H1 (cell line): ENCODE data around the gene TSC1. TPM values are rescaled to one million over a fixed set of nuclear protein-coding genes. Genes with fewer than 3 reads are reported as not detected.

Experiments
- CTCF ChIA-PET: fragments of 300-600 bp; sonication (Branson Sonifier 250); formaldehyde crosslinking; loops from one replicate; lab custom pipeline; 2021; ENCODE audit not compliant: partially characterized antibody; lab: Charles Lee
- POLR2A ChIA-PET: fragments of 300-600 bp; sonication (Branson Sonifier 250); formaldehyde crosslinking; loops from one replicate; lab custom pipeline; 2021; ENCODE audit warnings: inconsistent platforms; ENCODE audit not compliant: partially characterized antibody; lab: Charles Lee
- DNase-seq, 2 experiments: peaks; one replicate each; pipeline versions ENCODE4 v3.0.0 to v3.0.0-alpha.2; 2010 to 2022; ENCODE audit warnings: low spot score in 2 of 2, low read depth in 1 of 2, mixed read lengths in 1 of 2
- FAIRE-seq: peaks from 2 replicates; lab custom pipeline; 2011; peaks lifted over from hg19 to GRCh38; lab: Jason Lieb, UNC
- H2AFZ ChIP-seq: 2 replicates; pipeline ENCODE4 v1.8.1; 2012; ENCODE audit warnings: low read length, inconsistent platforms
- H2AK5ac ChIP-seq: 2 replicates; pipeline ENCODE4 v1.6.1; 2013; ENCODE audit warnings: low read depth, low read length
- H2BK120ac ChIP-seq: replicated peaks from 2 replicates; pipeline ENCODE3; 2013; ENCODE audit warnings: low read depth, low read length, inconsistent platforms
- H2BK12ac ChIP-seq: 2 replicates; pipeline ENCODE4 v1.6.1; 2013; ENCODE audit warnings: low read depth, low read length
- H2BK15ac ChIP-seq: 2 replicates; pipeline ENCODE4 v1.6.1; 2013; ENCODE audit warnings: low read length
- H2BK20ac ChIP-seq: 2 replicates; pipeline ENCODE4 v1.6.1; 2013; ENCODE audit warnings: low read length
- H2BK5ac ChIP-seq: 2 replicates; pipeline ENCODE4 v1.6.1; 2013; ENCODE audit warnings: low read depth, low read length
- H3K14ac ChIP-seq: 2 replicates; pipeline ENCODE4 v1.6.1; 2013; ENCODE audit warnings: inconsistent platforms; ENCODE audit not compliant: insufficient read length
- H3K18ac ChIP-seq: 2 replicates; pipeline ENCODE4 v1.6.1; 2013; ENCODE audit warnings: low read length; ENCODE audit errors: extremely low read depth
- H3K23ac ChIP-seq: 2 replicates; pipeline ENCODE4 v1.6.1; 2013; ENCODE audit warnings: inconsistent platforms; ENCODE audit not compliant: insufficient read length
- H3K23me2 ChIP-seq: 2 replicates; pipeline ENCODE4 v1.6.1; 2013; ENCODE audit warnings: low read depth, low read length
- H3K27ac ChIP-seq: 2 replicates; pipeline ENCODE4 v1.6.1; 2011; ENCODE audit warnings: low read depth, low read length, inconsistent platforms
- H3K27me3 ChIP-seq, 4 experiments: replicated peaks in 1 of 4; 1 replicate in 1 of 4; 2 replicates in 3 of 4; pipeline versions ENCODE4 v1.6.1 to v1.8.1; 2011 to 2013; ENCODE audit warnings: low read length in 3 of 4, mild to moderate bottlenecking in 3 of 4, inconsistent platforms in 2 of 4, mixed read lengths in 2 of 4, moderate library complexity in 1 of 4; ENCODE audit not compliant: control insufficient read depth in 3 of 4, insufficient read depth in 3 of 4; ENCODE audit errors: extremely low read depth in 1 of 4
- H3K36me3 ChIP-seq, 4 experiments: 2 replicates each; pipeline versions ENCODE4 v1.6.1 to v1.8.1; 2011 to 2013; ENCODE audit warnings: mild to moderate bottlenecking in 4 of 4, low read length in 3 of 4, moderate library complexity in 2 of 4, control low read depth in 1 of 4, inconsistent platforms in 1 of 4; ENCODE audit not compliant: insufficient read depth in 4 of 4, control insufficient read depth in 2 of 4
- H3K4ac ChIP-seq: replicated peaks from 2 replicates; pipeline ENCODE3; 2013; ENCODE audit warnings: low read length, low read depth, mixed read lengths, inconsistent platforms; ENCODE audit not compliant: insufficient read length
- H3K4me1 ChIP-seq, 4 experiments: replicated peaks in 1 of 4; 1 replicate in 1 of 4; 2 replicates in 3 of 4; pipeline versions ENCODE4 v1.6.1 to v1.8.1; 2011 to 2013; ENCODE audit warnings: low read length in 3 of 4, inconsistent platforms in 2 of 4, mixed read lengths in 1 of 4; ENCODE audit not compliant: insufficient read depth in 4 of 4, control insufficient read depth in 3 of 4
- H3K4me2 ChIP-seq, 2 experiments: 2 replicates each; pipeline versions ENCODE4 v1.6.1 to v1.8.1; 2011 to 2013; ENCODE audit warnings: low read depth in 2 of 2, low read length in 2 of 2, control low read depth in 1 of 2, inconsistent platforms in 1 of 2, mild to moderate bottlenecking in 1 of 2; ENCODE audit not compliant: insufficient read depth in 1 of 2
- H3K4me3 ChIP-seq, 4 experiments: fragments of 200-600, 300-600 bp in 1 of 4; sonication (generic), shearing (Covaris generic), sonication (Bioruptor Twin) in 1 of 4; 2 replicates each; pipeline versions ENCODE4 v1.5.1 to v1.8.1; 2011 to 2016; ENCODE audit warnings: low read length in 4 of 4, low read depth in 3 of 4, control low read depth in 2 of 4, inconsistent platforms in 2 of 4, mild to moderate bottlenecking in 2 of 4, mixed read lengths in 1 of 4, moderate library complexity in 1 of 4; ENCODE audit not compliant: insufficient read depth in 2 of 4; ENCODE audit errors: extremely low read depth in 1 of 4
- H3K56ac ChIP-seq: replicated peaks from 2 replicates; pipeline ENCODE3; 2013; ENCODE audit warnings: low read depth, mild to moderate bottlenecking, mixed read lengths, low read length, inconsistent platforms; ENCODE audit not compliant: insufficient read length
- H3K79me1 ChIP-seq: 2 replicates; pipeline ENCODE4 v1.6.1; 2013; ENCODE audit warnings: low read depth, low read length, control low read depth
- H3K79me2 ChIP-seq, 2 experiments: 2 replicates each; pipeline versions ENCODE4 v1.6.1 to v1.8.1; 2012 to 2013; ENCODE audit warnings: low read length in 2 of 2, mild to moderate bottlenecking in 2 of 2, inconsistent platforms in 1 of 2; ENCODE audit not compliant: insufficient read depth in 2 of 2, control insufficient read depth in 1 of 2
- H3K9ac ChIP-seq, 4 experiments: replicated peaks in 1 of 4; 1 replicate in 1 of 4; 2 replicates in 3 of 4; pipeline versions ENCODE4 v1.6.1 to v1.8.1; 2011 to 2013; ENCODE audit warnings: low read depth in 3 of 4, low read length in 3 of 4, control low read depth in 2 of 4, mild to moderate bottlenecking in 2 of 4, moderate library complexity in 2 of 4, inconsistent platforms in 1 of 4; ENCODE audit errors: extremely low read depth in 1 of 4
- H3K9me3 ChIP-seq, 2 experiments: 2 replicates each; pipeline versions ENCODE4 v1.6.1 to v1.8.1; 2012 to 2013; ENCODE audit warnings: mild to moderate bottlenecking in 2 of 2, moderate library complexity in 2 of 2, control low read depth in 1 of 2, inconsistent platforms in 1 of 2, low read depth in 1 of 2, low read length in 1 of 2, mixed read lengths in 1 of 2; ENCODE audit not compliant: insufficient read depth in 2 of 2
- H4K20me1 ChIP-seq, 2 experiments: replicated peaks in 1 of 2; 2 replicates each; pipeline versions ENCODE3 to v1.8.1; 2011 to 2013; ENCODE audit warnings: inconsistent platforms in 2 of 2, low read length in 2 of 2, mild to moderate bottlenecking in 1 of 2; ENCODE audit not compliant: insufficient read depth in 2 of 2, control insufficient read depth in 1 of 2
- H4K5ac ChIP-seq: 2 replicates; pipeline ENCODE4 v1.6.1; 2013; ENCODE audit warnings: low read length, low read depth, mixed read lengths, inconsistent platforms; ENCODE audit not compliant: insufficient read length
- H4K8ac ChIP-seq: 2 replicates; pipeline ENCODE4 v1.8.0; 2013; ENCODE audit warnings: mild to moderate bottlenecking, moderate library complexity, low read length, inconsistent platforms; ENCODE audit not compliant: insufficient read depth; ENCODE audit errors: extremely low read depth
- H4K91ac ChIP-seq: replicated peaks from 2 replicates; pipeline ENCODE3; 2013; ENCODE audit warnings: low read length, mixed read lengths, inconsistent platforms; ENCODE audit not compliant: insufficient read length
- BCL11A ChIP-seq, 2 experiments: IDR thresholded peaks; one replicate each; pipeline ENCODE4 v1.6.1; 2011; ENCODE audit warnings: low read depth in 2 of 2, low read length in 2 of 2, mild to moderate bottlenecking in 2 of 2
- CHD1 ChIP-seq: IDR thresholded peaks from 2 replicates; pipeline ENCODE4 v1.6.1; 2012; ENCODE audit warnings: low read depth, low read length, improper control_type of control experiment
- KDM5A ChIP-seq: fragments of 200-600 bp; IDR thresholded peaks from 2 replicates; pipeline ENCODE4 v1.7.1; 2012; ENCODE audit warnings: mild to moderate bottlenecking, low read length, inconsistent platforms, mixed read lengths
- POLR2A ChIP-seq, 2 experiments: IDR thresholded peaks; 1 replicate in 1 of 2; 2 replicates in 1 of 2; pipeline ENCODE4 v1.6.1; 2011; ENCODE audit warnings: low read depth in 2 of 2, low read length in 2 of 2, mild to moderate bottlenecking in 2 of 2; ENCODE audit errors: control extremely low read depth in 1 of 2
- SAP30 ChIP-seq: fragments of 300-600 bp; sonication (generic); IDR thresholded peaks from 2 replicates; pipeline ENCODE4 v1.7.1; 2012; ENCODE audit warnings: low read length, moderate library complexity, mild to moderate bottlenecking, inconsistent platforms; ENCODE audit not compliant: insufficient read depth, insufficient replicate concordance
- TBP ChIP-seq: IDR thresholded peaks from 2 replicates; pipeline ENCODE4 v1.6.1; 2011; ENCODE audit warnings: low read depth, low read length, improper control_type of control experiment
- WGBS, 2 experiments: shearing (Covaris generic) in 1 of 2; methylation state at CpG; one replicate each; pipeline versions ENCODE4 v1.1.6 to v1.1.7; 2013 to 2015; ENCODE audit warnings: low lambda C conversion rate in 2 of 2, mixed read lengths in 2 of 2, inconsistent platforms in 1 of 2, low coverage in 1 of 2, missing lambda C conversion rate in 1 of 2; ENCODE audit not compliant: insufficient replicate concordance in 2 of 2, insufficient coverage in 1 of 2, insufficient read length in 1 of 2; ENCODE audit errors: extremely low coverage in 1 of 2, missing lambda C conversion rate in 1 of 2; 5-methylcytosine and 5-hydroxymethylcytosine counted together
- polyA plus RNA-seq, 7 experiments: library from polyadenylated mRNA; depleted of rRNA in 3 of 7; stranded (reverse) in 5 of 7; unstranded in 2 of 7; fragments of >200 nt in 5 of 7; fragments of 200-250 nt in 2 of 7; gene quantifications; 1 replicate in 5 of 7; 2 replicates in 1 of 7; 4 replicates in 1 of 7; pipeline versions ENCODE4 v1.2.1 to v1.2.3, GENCODE V29; 2011 to 2013; ENCODE audit warnings: missing spikeins in 2 of 7, mixed read lengths in 2 of 7
- total RNA-seq: library from RNA; stranded (reverse); fragmentation: NEBNext Ultra II Directional; extraction: Animal tissue kit (Norgen Biotek cat#: 25700); gene quantifications from 2 replicates; pipeline ENCODE4 v1.2.1, GENCODE V29; 2021

TSC1 gene
- total and polyA plus RNA-seq, 2 of the 8 experiments (the other 6 are each of a cell fraction or from before 2014, with no cell fraction given) = 37.2 to 46.0 TPM

DNA sequence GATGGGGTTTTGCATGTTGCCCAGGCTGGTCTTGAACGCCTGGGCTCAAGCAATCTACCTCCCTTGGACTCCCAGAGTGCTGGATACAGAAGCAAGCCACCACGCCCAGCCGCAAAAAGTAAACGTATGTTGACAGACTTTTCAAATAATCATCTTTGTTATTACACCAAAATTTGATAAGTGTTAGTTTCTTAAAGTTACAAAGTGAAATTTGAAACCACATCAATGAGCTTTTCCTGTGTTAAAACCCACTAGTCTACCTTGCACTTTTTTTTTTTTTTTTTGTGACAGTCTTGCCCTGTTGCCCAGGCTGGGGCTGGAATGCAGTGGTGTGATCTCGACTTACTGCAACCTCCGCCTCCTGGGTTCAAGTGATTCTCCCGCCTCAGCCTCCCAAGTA, 35.8 kb downstream of the TSC1 start:
- Histone ChIP-seq H3K4me3 (no peak overlapping the region), H3K4ac (no peak overlapping the region), H3K18ac (no peak overlapping the region), H2AFZ (no peak overlapping the region), H3K9ac (no peak overlapping the region), H3K9me3 (no peaks in the 10 kb centered on the region), H2BK15ac (no peak overlapping the region), H3K27ac (no peak overlapping the region), H2BK5ac (no peak overlapping the region), H4K91ac (no peak overlapping the region), H2BK20ac (no peak overlapping the region), H4K20me1 (no peaks in the 10 kb centered on the region), H2BK12ac (no peak overlapping the region), H3K23ac (no peak overlapping the region), H3K56ac (no peak overlapping the region), H2AK5ac (no peak overlapping the region), H3K36me3 (peaks cover 7 to 40% (median 22%) of the 10 kb centered on the region in 4 experiments; a peak in 7 of 8 replicates), H3K79me2 (no peaks in the 10 kb centered on the region), H4K5ac (no peak overlapping the region), H3K79me1 (no peaks in the 10 kb centered on the region), H3K27me3 (no peaks in the 10 kb centered on the region), H3K23me2 (no peaks in the 10 kb centered on the region), H3K4me1 (peaks cover 6 to 10% (median 9%) of the 10 kb centered on the region in 4 experiments; a peak in 6 of 7 replicates), H4K8ac (no peak overlapping the region; the same call in 1 of the 2 replicates), H3K4me2 (no peak overlapping the region), H3K14ac (no peak overlapping the region)
- FAIRE-seq (no peak), DNase-seq (no peak)
- ChIA-PET POLR2A (interaction anchor here (0.8 to 1.2 kb wide), 2 partner anchors 16 to 36 kb away, joined by 4 read pairs; partner anchors contain the start of gene TSC1), CTCF (interaction anchor here (0.9 to 2.1 kb wide), 4 partner anchors 8 to 96 kb away, joined by 3 to 6 read pairs (median 4); no protein-coding TSS in a partner anchor)
- WGBS, 2 experiments = 98% methylated on average over 7 of the region's 7 CpGs; no CpG with 5 or more reads in 1 of the 2 experiments
- TF ChIP-seq SAP30 = no peak
- no peak for TF ChIP-seq TBP
- no peak for TF ChIP-seq CHD1
- no peak for TF ChIP-seq BCL11A (IDR thresholded peaks at IDR 0.05; ENCODE audit: low read depth in 2 of 2, low read length in 2 of 2)
- no peak for TF ChIP-seq POLR2A (IDR thresholded peaks at IDR 0.05; ENCODE audit: control extremely low read depth in 1 of 2, low read depth in 2 of 2, low read length in 2 of 2)
- TF ChIP-seq KDM5A = no peak
- TF ChIP-seq, all 59 proteins: peak for 0
- no peak overlapping the region for H2BK120ac ChIP-seq
